ENCODE measurements around the gene RBFOX1.
A peak's percentile ranks its signal among the peaks of the same experiment; 100 is the strongest.

DNA sequence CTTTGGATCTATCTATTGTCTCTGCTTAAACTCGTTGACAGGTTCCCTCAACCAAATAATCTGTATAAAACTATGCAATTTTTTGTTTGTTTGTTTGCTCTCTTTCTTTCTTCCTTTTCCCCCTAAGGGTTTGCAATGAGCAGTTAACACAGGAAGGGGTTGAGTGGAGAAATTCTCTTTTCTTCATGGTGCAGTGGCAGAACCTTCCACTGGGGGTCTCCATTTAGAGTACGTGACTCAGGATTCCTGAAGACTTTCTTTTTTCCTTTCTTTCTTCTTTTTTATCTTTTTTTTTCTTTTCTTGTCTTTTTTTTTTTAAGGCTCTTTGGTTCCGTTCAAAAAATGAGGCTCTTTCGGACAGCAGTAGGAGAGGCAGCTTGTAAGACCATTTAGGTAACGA lies 19.5 kb upstream of the RBFOX1 start:
- TF ChIP-seq, protein P1, sequence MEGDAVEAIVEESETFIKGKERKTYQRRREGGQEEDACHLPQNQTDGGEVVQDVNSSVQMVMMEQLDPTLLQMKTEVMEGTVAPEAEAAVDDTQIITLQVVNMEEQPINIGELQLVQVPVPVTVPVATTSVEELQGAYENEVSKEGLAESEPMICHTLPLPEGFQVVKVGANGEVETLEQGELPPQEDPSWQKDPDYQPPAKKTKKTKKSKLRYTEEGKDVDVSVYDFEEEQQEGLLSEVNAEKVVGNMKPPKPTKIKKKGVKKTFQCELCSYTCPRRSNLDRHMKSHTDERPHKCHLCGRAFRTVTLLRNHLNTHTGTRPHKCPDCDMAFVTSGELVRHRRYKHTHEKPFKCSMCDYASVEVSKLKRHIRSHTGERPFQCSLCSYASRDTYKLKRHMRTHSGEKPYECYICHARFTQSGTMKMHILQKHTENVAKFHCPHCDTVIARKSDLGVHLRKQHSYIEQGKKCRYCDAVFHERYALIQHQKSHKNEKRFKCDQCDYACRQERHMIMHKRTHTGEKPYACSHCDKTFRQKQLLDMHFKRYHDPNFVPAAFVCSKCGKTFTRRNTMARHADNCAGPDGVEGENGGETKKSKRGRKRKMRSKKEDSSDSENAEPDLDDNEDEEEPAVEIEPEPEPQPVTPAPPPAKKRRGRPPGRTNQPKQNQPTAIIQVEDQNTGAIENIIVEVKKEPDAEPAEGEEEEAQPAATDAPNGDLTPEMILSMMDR (IDR thresholded peaks at IDR 0.05 in 2 of 3, conservative IDR thresholded peaks at IDR 0.05 in 1 of 3; ENCODE audit: borderline replicate concordance in 1 of 3, insufficient read depth in 1 of 3, low read depth in 2 of 3, low read length in 2 of 3) = peak in 2 of 3 experiments; percentile 26 to 34; a peak in 2 of 6 replicates
- TF ChIP-seq JUND (IDR thresholded peaks at IDR 0.05) (no peak), EZH2phosphoT487 (IDR thresholded peaks at IDR 0.05; ENCODE audit: borderline replicate concordance) (no peak), POLR2AphosphoS5 (IDR thresholded peaks at IDR 0.05; ENCODE audit: low read depth, low read length) (no peak)
